Thoracic aorta (tissue), 2 donors: ENCODE results near the gene ARHGEF17. TPM values are rescaled to one million over a fixed set of nuclear protein-coding genes. Genes with fewer than 3 reads are reported as not detected.

ENCODE experiments used
- ATAC-seq: fragments of 150-250 bp; one replicate; pipeline ENCODE4 v1.8.0; 2017; ENCODE audit warnings: low read depth; ENCODE audit not compliant: insufficient number of reproducible peaks, low FRiP score
- DNase-seq: peaks from one replicate; pipeline ENCODE4 v3.0.0-alpha.2; 2020; ENCODE audit warnings: low spot score
- H3K27ac ChIP-seq, 2 donors: fragments of 200-600 bp; sonication (generic); 1 replicate in 1 of 2; 2 replicates in 1 of 2; pipeline ENCODE4 v1.5.1; 2016; ENCODE audit warnings: mild to moderate bottlenecking in 2 of 2, moderate library complexity in 2 of 2
- H3K27me3 ChIP-seq: fragments of 200-600 bp; sonication (generic); replicated peaks from 2 replicates; pipeline ENCODE4 v1.6.0; 2016; ENCODE audit warnings: mild to moderate bottlenecking; ENCODE audit not compliant: insufficient read depth
- H3K36me3 ChIP-seq: fragments of 200-600 bp; sonication (generic); one replicate; pipeline ENCODE4 v1.5.1; 2016
- H3K4me1 ChIP-seq, 2 donors: fragments of 200-600 bp; sonication (generic); 1 replicate in 1 of 2; 2 replicates in 1 of 2; pipeline versions ENCODE4 v1.5.1 to v1.6.0; 2016; ENCODE audit warnings: low read depth in 2 of 2, mild to moderate bottlenecking in 1 of 2; ENCODE audit not compliant: control insufficient read depth in 1 of 2
- H3K4me3 ChIP-seq: fragments of 200-600 bp; sonication (generic); 2 replicates; pipeline ENCODE4 v1.5.1; 2016; ENCODE audit warnings: mild to moderate bottlenecking
- H3K9me3 ChIP-seq: fragments of 200-600 bp; sonication (generic); 2 replicates; pipeline ENCODE4 v1.5.1; 2016
- total RNA-seq, 2 donors: library from RNA; depleted of rRNA; stranded (reverse); fragments of >200 nt; gene quantifications; one replicate each; pipeline versions ENCODE4 v1.1.0 to v1.2.3, GENCODE V29; 2016
- TF ChIP-seq, protein P1 (sequence below): fragments of 200-600 bp; sonication (generic); IDR thresholded peaks from one replicate; pipeline ENCODE4 v1.5.1; 2019; ENCODE audit warnings: antibody characterized with exemption

ARHGEF17 gene
- total RNA-seq, 2 donors from 2014 or later: 244 to 308 TPM

DNA sequence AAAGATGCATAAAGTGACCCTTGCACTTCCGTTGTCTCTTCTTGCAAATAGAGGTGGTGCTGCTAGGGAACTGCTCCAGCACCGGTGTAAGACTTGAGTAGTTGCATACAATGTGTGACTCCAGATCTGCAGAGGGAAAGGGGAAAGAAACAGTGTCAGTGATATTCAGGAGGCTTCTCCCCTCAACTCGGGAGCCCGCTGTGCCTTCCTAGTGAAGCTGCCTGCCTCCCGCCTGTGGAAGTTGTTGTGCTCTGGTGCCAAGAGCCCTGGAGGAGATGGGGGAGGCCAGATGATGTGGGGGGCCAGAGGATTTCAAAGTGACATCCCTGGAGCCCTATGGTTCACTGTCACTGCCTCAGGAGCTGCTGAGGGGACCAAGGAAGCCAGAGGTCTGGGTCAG lies 98.5 kb downstream of the ARHGEF17 start:
- DNase-seq (no peak), ATAC-seq (no peak)
- TF ChIP-seq, protein P1, sequence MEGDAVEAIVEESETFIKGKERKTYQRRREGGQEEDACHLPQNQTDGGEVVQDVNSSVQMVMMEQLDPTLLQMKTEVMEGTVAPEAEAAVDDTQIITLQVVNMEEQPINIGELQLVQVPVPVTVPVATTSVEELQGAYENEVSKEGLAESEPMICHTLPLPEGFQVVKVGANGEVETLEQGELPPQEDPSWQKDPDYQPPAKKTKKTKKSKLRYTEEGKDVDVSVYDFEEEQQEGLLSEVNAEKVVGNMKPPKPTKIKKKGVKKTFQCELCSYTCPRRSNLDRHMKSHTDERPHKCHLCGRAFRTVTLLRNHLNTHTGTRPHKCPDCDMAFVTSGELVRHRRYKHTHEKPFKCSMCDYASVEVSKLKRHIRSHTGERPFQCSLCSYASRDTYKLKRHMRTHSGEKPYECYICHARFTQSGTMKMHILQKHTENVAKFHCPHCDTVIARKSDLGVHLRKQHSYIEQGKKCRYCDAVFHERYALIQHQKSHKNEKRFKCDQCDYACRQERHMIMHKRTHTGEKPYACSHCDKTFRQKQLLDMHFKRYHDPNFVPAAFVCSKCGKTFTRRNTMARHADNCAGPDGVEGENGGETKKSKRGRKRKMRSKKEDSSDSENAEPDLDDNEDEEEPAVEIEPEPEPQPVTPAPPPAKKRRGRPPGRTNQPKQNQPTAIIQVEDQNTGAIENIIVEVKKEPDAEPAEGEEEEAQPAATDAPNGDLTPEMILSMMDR: no peak
- H3K36me3 ChIP-seq: peaks cover 20% of the 10 kb centered on the region
- H3K27me3 ChIP-seq: no peaks in the 10 kb centered on the region
- H3K9me3 ChIP-seq: no peaks in the 10 kb centered on the region
- no peak overlapping the region for H3K27ac ChIP-seq
- H3K4me3 ChIP-seq: no peak overlapping the region
- H3K4me1 ChIP-seq: no peaks in the 10 kb centered on the region

DNA sequence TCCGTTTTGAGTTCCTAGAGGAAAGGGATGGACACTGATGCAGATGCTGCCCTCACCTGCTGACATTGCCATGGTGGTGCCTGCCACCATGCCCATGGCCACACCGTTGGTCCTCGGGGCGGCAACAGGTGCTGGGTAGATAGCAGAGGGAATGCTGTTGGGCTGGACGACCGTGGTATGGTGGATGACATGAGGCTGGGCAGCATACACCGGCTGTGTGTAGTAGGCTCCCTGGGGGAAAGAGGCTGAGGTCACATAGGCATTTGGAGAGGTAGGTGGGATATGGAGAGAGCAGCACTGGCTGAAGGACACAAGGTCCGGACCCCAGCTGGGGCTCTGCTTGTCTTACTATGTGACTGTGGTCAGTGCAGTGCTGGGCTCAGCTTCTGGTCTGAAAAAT lies 101.4 kb downstream of the ARHGEF17 start:
- Histone ChIP-seq H3K27ac (no peak overlapping the region), H3K36me3 (peaks cover 20% of the 10 kb centered on the region), H3K27me3 (no peaks in the 10 kb centered on the region), H3K4me1 (peaks cover 7 to 8% of the 10 kb centered on the region in 2 donors), H3K9me3 (no peaks in the 10 kb centered on the region), H3K4me3 (no peak overlapping the region)
- DNase-seq: no peak
- TF ChIP-seq, protein P1: no peak
- ATAC-seq: no peak

DNA sequence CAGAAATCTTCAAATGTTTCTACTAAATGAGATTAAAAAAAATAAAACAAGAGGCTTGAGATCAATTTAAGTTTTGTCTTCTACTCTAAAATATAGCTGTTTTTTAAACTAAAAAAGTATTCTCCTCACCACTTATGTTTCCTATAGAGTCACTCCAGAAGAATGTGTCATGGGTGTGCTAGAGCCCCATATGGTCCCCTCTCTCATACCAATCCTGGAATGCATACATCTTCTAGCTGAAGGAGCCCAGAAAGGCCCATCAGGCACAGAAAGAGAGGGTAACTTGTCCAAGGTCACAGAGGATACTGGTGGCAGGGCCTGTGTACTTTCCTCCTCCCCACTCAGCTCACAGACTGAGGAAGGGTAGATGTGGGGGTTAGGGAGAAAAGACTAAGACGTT lies 102.6 kb downstream of the ARHGEF17 start:
- Histone ChIP-seq H3K36me3 (peaks cover 17% of the 10 kb centered on the region), H3K9me3 (no peaks in the 10 kb centered on the region), H3K27ac (no peak overlapping the region), H3K27me3 (no peaks in the 10 kb centered on the region), H3K4me1 (peaks cover 13 to 20% of the 10 kb centered on the region in 2 donors), H3K4me3 (no peak overlapping the region)
- TF ChIP-seq, protein P1: no peak
- no peak for DNase-seq
- no peak for ATAC-seq

DNA sequence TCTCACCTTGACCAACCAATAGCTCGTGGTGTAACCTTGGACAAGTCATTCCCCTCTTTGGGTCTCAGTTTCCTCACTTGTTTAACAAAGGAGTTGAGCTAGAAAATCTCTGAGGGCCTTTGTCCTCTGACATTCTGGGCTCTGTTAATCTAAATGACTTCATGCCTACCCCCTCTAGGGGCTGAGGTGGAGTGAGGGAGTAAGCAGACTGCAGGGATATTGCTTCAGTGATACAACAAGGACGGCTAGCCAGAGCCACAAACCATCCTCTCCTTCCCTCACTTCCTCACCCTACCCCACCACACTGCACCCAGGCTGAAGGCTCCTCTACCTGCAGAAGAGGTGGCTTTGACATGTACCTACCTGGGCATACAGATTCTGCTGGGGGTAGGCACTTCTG lies 103.0 kb downstream of the ARHGEF17 start:
- H3K4me3 ChIP-seq: no peak overlapping the region
- DNase-seq (no peak), ATAC-seq (no peak)
- H3K9me3 ChIP-seq: no peaks in the 10 kb centered on the region
- no peak overlapping the region for H3K27ac ChIP-seq
- peaks cover 13 to 21% of the 10 kb centered on the region in 2 donors for H3K4me1 ChIP-seq
- no peaks in the 10 kb centered on the region for H3K27me3 ChIP-seq
- TF ChIP-seq, protein P1: no peak
- H3K36me3 ChIP-seq: peaks cover 15% of the 10 kb centered on the region

DNA sequence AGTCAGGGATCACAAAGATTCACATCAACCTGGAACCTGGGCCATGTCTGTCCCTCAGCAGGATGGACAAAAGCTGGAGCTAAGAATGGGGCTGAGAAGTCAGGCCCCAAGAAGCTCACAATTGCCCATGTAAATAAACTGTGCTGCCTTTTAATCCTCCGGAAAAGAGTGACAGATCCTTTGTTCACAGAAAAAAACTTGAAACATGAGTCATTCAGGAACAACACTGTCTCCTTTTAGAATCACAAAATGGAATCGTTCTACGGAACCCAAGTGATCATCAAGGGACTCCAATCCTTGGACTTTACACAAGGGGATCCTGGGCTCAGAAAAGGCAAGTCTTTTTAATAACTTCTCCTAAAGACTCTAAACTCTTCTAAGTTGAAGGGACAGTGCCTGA lies 104.2 kb downstream of the ARHGEF17 start:
- no peaks in the 10 kb centered on the region for H3K9me3 ChIP-seq
- H3K27me3 ChIP-seq: no peaks in the 10 kb centered on the region
- ATAC-seq (no peak), DNase-seq (no peak)
- H3K4me3 ChIP-seq: no peak overlapping the region
- no peak overlapping the region for H3K27ac ChIP-seq
- peaks cover 13 to 21% of the 10 kb centered on the region in 2 donors for H3K4me1 ChIP-seq
- H3K36me3 ChIP-seq: peaks cover 10% of the 10 kb centered on the region
- TF ChIP-seq, protein P1: no peak
